ENCODE data around the gene EVI5.

The EVI5 gene

DNA sequence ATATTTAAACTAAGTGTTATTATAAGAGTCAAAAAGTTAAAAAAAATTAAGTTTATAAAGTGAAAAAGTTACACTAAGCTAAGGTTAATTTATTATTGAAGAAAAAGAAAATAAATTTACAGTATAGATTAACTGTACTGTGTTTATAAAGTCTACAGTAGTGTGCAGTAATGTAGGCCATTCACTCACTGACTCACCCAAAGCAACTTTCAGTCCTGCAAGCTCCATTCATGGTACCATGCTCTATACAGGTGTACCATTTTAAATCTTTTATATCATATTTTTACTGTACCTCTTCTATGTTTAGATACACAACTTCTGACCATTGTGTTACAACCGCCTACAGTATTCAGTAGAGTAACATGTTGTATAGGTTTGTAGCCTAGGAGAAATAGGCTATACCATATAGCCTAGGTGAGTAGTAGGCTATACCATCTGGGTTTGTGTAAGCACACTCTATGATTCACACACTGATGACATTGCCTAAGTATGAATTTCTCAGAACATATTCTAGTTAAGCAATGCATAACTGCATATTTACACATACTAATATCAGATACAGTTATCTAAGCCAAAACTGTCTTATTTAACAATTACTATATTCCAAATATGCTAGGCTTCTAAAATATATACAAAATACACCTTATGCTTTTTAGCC is 217.6 kb downstream of the EVI5 start:
- Mint-ChIP-seq H3K4me1 (no peaks in the 10 kb centered on the region), H3K36me3 (ENCODE audit: low read depth) (peaks cover 5% of the 10 kb centered on the region), H3K27me3 (ENCODE audit: low read depth) (no peaks in the 10 kb centered on the region), H3K4me3 (no peak overlapping the region), H3K9me3 (no peaks in the 10 kb centered on the region), H3K27ac (no peak overlapping the region)
- TF ChIP-seq, protein P1, sequence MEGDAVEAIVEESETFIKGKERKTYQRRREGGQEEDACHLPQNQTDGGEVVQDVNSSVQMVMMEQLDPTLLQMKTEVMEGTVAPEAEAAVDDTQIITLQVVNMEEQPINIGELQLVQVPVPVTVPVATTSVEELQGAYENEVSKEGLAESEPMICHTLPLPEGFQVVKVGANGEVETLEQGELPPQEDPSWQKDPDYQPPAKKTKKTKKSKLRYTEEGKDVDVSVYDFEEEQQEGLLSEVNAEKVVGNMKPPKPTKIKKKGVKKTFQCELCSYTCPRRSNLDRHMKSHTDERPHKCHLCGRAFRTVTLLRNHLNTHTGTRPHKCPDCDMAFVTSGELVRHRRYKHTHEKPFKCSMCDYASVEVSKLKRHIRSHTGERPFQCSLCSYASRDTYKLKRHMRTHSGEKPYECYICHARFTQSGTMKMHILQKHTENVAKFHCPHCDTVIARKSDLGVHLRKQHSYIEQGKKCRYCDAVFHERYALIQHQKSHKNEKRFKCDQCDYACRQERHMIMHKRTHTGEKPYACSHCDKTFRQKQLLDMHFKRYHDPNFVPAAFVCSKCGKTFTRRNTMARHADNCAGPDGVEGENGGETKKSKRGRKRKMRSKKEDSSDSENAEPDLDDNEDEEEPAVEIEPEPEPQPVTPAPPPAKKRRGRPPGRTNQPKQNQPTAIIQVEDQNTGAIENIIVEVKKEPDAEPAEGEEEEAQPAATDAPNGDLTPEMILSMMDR (IDR thresholded peaks at IDR 0.05; ENCODE audit: unreplicated experiment in 3 of 3) = no peak

DNA sequence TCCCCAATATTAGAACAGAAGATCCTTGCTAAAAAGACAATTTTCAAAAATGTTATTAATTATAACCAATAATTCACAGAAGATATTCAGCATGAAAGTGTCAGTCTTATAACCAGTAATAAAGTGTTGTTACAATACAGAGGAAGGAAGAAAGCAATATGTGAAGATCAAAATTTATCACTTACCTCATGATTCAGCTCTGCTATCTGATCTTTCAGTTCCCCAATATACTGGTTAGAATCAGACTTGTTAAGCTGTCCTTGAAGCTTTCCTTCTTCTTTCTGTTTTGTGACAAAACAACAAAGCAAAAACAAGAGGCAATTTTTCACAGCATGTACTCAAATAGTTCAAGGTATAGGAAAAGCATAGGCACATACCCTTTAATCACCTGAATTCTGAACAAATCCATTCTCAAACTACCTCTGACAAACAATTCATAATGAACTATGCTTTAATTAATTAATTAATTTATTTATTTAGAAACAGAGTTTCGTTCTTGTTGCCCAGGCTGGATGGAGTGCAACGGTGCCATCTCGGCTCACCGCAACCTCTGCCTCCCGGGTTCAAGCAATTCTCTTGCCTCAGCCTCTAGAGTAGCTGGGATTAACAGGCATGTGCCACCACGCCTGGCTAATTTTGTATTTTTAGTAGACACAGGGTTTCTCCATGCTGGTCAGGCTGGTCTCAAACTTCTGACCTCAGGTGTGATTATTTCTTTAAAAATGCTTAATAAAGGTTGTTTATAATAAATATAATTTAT is 221.3 kb downstream of the EVI5 start:
- H3K4me3 Mint-ChIP-seq = no peak overlapping the region
- peaks cover 10% of the 10 kb centered on the region for H3K36me3 Mint-ChIP-seq (ENCODE audit: low read depth)
- TF ChIP-seq, protein P1 (IDR thresholded peaks at IDR 0.05; ENCODE audit: unreplicated experiment in 3 of 3) = no peak
- no peaks in the 10 kb centered on the region for H3K9me3 Mint-ChIP-seq
- no peak overlapping the region for H3K27ac Mint-ChIP-seq
- H3K27me3 Mint-ChIP-seq (ENCODE audit: low read depth) = no peaks in the 10 kb centered on the region
- H3K4me1 Mint-ChIP-seq = no peaks in the 10 kb centered on the region

DNA sequence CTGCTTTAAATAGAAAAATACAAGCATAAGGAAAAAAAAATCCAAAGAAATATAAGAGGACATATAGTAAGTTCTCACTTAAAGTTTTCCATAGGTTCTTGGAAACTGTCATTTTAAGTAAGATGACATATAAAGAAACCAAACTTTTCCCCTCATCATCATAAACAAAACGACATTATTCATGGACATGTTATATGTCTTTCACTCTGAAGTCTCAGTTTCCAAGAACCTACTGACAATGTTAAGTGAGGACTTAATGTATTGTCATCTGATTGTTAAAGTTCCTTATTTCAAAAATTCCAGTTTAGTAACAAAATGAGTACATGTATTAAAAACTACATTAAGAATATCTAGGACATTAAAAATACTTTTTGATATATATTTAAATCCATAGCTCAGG is 228.6 kb downstream of the EVI5 start:
- TF ChIP-seq, protein P1 (IDR thresholded peaks at IDR 0.05; ENCODE audit: unreplicated experiment in 3 of 3) = no peak
- Mint-ChIP-seq H3K27ac (no peak overlapping the region), H3K27me3 (ENCODE audit: low read depth) (no peaks in the 10 kb centered on the region), H3K9me3 (no peaks in the 10 kb centered on the region), H3K4me1 (no peaks in the 10 kb centered on the region), H3K36me3 (ENCODE audit: low read depth) (peaks cover 19% of the 10 kb centered on the region), H3K4me3 (no peak overlapping the region)

DNA sequence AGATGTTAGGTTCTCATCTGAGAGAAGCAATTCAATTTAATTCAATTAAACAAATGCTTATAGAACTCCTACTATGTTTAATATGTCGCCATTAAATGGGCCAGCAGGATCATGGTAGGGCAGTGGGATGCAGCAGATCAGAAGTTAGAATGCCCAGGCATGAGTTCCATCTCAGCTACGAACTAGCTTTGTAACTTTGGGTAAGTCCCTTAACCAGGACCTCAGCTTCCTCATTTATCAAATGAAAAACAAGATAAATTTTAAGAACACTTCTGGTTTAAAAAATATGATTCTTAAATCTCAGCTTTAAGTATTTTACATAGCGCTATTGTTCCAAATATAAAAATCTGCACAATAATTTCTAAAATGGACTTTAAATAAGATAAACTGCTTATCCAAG is 230.7 kb downstream of the EVI5 start:
- peaks cover 2% of the 10 kb centered on the region for H3K9me3 Mint-ChIP-seq
- TF ChIP-seq, protein P1 (IDR thresholded peaks at IDR 0.05; ENCODE audit: unreplicated experiment in 3 of 3) = no peak
- H3K36me3 Mint-ChIP-seq (ENCODE audit: low read depth) = peaks cover 12% of the 10 kb centered on the region
- H3K27ac Mint-ChIP-seq = no peak overlapping the region
- H3K4me3 Mint-ChIP-seq = no peak overlapping the region
- H3K27me3 Mint-ChIP-seq (ENCODE audit: low read depth) = no peaks in the 10 kb centered on the region
- no peaks in the 10 kb centered on the region for H3K4me1 Mint-ChIP-seq

DNA sequence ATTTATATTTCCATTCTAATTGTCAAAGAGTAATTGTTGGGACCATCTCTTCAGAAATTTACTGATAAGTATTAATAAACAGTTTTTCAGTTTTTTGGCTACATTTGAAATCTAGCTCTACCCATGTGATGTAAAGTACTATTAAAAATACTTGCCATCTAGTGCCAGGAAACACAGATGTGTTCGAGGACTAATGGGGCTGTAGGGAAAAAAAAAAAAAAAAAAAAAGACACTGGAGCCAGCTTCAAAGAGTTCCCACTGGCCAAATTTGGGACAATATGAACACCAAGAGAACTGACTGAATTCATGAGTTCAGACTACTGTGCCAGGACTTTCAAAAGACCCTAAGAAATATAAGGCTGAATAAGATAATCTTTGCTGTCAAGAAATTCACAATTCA is 233.0 kb downstream of the EVI5 start:
- Mint-ChIP-seq H3K27me3 (ENCODE audit: low read depth) (no peaks in the 10 kb centered on the region), H3K27ac (no peak overlapping the region), H3K36me3 (ENCODE audit: low read depth) (peaks cover 11% of the 10 kb centered on the region), H3K4me3 (no peak overlapping the region), H3K4me1 (no peaks in the 10 kb centered on the region), H3K9me3 (peaks cover 2% of the 10 kb centered on the region)
- TF ChIP-seq, protein P1 (IDR thresholded peaks at IDR 0.05; ENCODE audit: unreplicated experiment in 3 of 3) = no peak

DNA sequence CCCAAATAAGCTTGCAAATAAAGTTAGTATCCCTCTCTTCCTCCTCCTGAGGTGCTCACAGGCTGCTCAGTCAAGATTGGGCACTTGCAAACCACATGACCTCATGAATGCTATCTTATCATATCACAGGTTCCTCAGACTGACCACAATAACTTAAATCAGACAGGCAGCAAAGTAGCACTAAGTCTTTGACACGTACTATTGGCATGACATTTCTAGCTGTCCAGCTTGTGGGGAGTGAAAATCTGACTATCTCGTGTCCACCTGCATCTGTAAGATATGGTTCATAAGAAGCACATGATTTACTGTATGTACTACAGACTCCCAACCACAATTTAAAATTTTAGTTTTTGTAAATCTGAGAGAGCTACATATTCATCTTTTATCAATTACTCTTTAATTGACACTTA is 240.1 kb downstream of the EVI5 start:
- Mint-ChIP-seq H3K27me3 (ENCODE audit: low read depth) (no peaks in the 10 kb centered on the region), H3K9me3 (peaks cover 2% of the 10 kb centered on the region), H3K4me3 (no peak overlapping the region), H3K36me3 (ENCODE audit: low read depth) (peaks cover 20% of the 10 kb centered on the region), H3K4me1 (no peaks in the 10 kb centered on the region), H3K27ac (no peak overlapping the region)
- TF ChIP-seq, protein P1 (IDR thresholded peaks at IDR 0.05; ENCODE audit: unreplicated experiment in 3 of 3) = no peak
